GM12864 (cell line): ENCODE measurements around the gene HSDL2.

ENCODE experiments used
- DNase-seq: peaks from one replicate; pipeline ENCODE4 v3.0.0-alpha.2; 2011; ENCODE audit warnings: low read depth
- H3K4me3 ChIP-seq: 2 replicates; pipeline ENCODE4 v1.5.1; 2011; ENCODE audit warnings: mild to moderate bottlenecking, low read depth, low read length, control low read depth
- CTCF ChIP-seq: IDR thresholded peaks from 2 replicates; pipeline ENCODE4 v1.5.1; 2011; ENCODE audit warnings: low read depth, mild to moderate bottlenecking, moderate library complexity, low read length, control low read depth, inconsistent platforms; ENCODE audit errors: missing control alignments

The HSDL2 gene

DNA sequence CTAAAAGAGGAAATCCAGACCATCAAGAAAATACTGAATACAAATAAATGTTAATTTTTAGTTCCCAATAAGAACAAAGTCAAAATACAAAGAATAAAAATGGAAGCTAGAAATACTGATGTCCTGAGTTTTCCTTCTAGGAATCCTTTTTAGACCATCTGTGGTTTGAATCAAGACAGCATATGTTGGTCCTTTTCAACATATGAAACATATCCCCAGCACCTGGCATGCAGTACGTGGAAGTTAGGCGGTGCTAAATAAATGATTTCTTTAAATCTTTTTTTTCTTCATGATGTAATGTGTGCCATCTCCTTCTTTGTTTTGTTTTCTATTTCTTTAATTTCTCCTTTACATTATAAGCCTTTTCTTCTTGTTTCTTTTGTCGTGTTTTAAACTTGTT is 140.7 kb downstream of the HSDL2 start:
- DNase-seq, result no peak
- TF ChIP-seq CTCF, result no peak
- no peak overlapping the region for H3K4me3 ChIP-seq
